SK-N-SH (cell line): ENCODE measurements around the gene STOML1. TPM values are rescaled to one million over a fixed set of nuclear protein-coding genes. Genes with fewer than 3 reads are reported as not detected.

ENCODE experiments used
- CHD2 ChIP-seq: fragments of 150-350 bp; IDR thresholded peaks from 2 replicates; pipeline ENCODE4 v1.6.1; 2018; ENCODE audit warnings: low read length; ENCODE audit not compliant: partially characterized antibody
- EP300 ChIP-seq, 2 experiments: IDR thresholded peaks; 2 replicates each; pipeline versions ENCODE4 v1.4.0 to v1.6.1; 2012; ENCODE audit warnings: borderline replicate concordance in 1 of 2, low read depth in 1 of 2, low read length in 1 of 2
- EZH2phosphoT487 ChIP-seq: fragments of 200-600 bp; sonication (generic); IDR thresholded peaks from 2 replicates; pipeline ENCODE4 v1.6.1; 2017; ENCODE audit warnings: low read depth, mixed run types, mild to moderate bottlenecking, antibody characterized with exemption, moderate library complexity, borderline replicate concordance
- FOXJ3 ChIP-seq: sonication (generic); formaldehyde crosslinking; IDR thresholded peaks from 2 replicates; pipeline ENCODE4 v1.5.1; 2020; ENCODE audit warnings: mild to moderate bottlenecking, missing genetic modification reagents
- FOXM1 ChIP-seq: IDR thresholded peaks from 2 replicates; pipeline ENCODE4 v1.4.0; 2012; ENCODE audit warnings: low read depth, mild to moderate bottlenecking
- GATA2 ChIP-seq: sonication (generic); formaldehyde crosslinking; IDR thresholded peaks from 2 replicates; pipeline ENCODE4 v1.5.0; 2020; ENCODE audit warnings: mild to moderate bottlenecking, missing genetic modification reagents
- JUND ChIP-seq: IDR thresholded peaks from 2 replicates; pipeline ENCODE4 v1.4.0; 2012
- MEF2A ChIP-seq: IDR thresholded peaks from 2 replicates; pipeline ENCODE4 v1.4.0; 2012; ENCODE audit warnings: low read depth, borderline replicate concordance
- MXI1 ChIP-seq: IDR thresholded peaks from 2 replicates; pipeline ENCODE4 v1.6.1; 2012; ENCODE audit warnings: mild to moderate bottlenecking, low read depth, low read length, improper control_type of control experiment
- NFIC ChIP-seq: IDR thresholded peaks from 2 replicates; pipeline ENCODE4 v1.4.0; 2012; ENCODE audit warnings: borderline replicate concordance
- NRF1 ChIP-seq: IDR thresholded peaks from 2 replicates; pipeline ENCODE4 v1.6.1; 2012; ENCODE audit warnings: low read depth, mild to moderate bottlenecking, low read length
- RAD21 ChIP-seq: IDR thresholded peaks from 2 replicates; pipeline ENCODE4 v1.6.1; 2012; ENCODE audit warnings: mild to moderate bottlenecking, low read length
- RXRA ChIP-seq: IDR thresholded peaks from 2 replicates; pipeline ENCODE4 v1.4.0; 2012; ENCODE audit warnings: low read depth, mild to moderate bottlenecking, borderline replicate concordance
- TEAD4 ChIP-seq: IDR thresholded peaks from 2 replicates; pipeline ENCODE4 v1.4.0; 2012; ENCODE audit warnings: mild to moderate bottlenecking, borderline replicate concordance; ENCODE audit not compliant: insufficient read depth
- polyA plus RNA-seq, 3 experiments: library from polyadenylated mRNA; depleted of rRNA; stranded (reverse); fragments of >200 nt; gene quantifications; 2 replicates each; pipeline ENCODE4 v1.2.3, GENCODE V29; 2012
- TF ChIP-seq, protein P1 (sequence below): IDR thresholded peaks from 2 replicates; pipeline ENCODE4 v1.4.0; 2012; ENCODE audit warnings: low read depth, borderline replicate concordance
- TF ChIP-seq, protein P2 (sequence below): IDR thresholded peaks from 2 replicates; pipeline ENCODE4 v1.4.0; 2012; ENCODE audit warnings: low read depth, borderline replicate concordance
- TF ChIP-seq, protein P3 (sequence below): IDR thresholded peaks from 2 replicates; pipeline ENCODE4; 2012

The STOML1 gene
- polyA plus RNA-seq, 1 of the 3 experiments (the other 2 are of a cell fraction): 20.4 TPM

- TF ChIP-seq, protein P1, sequence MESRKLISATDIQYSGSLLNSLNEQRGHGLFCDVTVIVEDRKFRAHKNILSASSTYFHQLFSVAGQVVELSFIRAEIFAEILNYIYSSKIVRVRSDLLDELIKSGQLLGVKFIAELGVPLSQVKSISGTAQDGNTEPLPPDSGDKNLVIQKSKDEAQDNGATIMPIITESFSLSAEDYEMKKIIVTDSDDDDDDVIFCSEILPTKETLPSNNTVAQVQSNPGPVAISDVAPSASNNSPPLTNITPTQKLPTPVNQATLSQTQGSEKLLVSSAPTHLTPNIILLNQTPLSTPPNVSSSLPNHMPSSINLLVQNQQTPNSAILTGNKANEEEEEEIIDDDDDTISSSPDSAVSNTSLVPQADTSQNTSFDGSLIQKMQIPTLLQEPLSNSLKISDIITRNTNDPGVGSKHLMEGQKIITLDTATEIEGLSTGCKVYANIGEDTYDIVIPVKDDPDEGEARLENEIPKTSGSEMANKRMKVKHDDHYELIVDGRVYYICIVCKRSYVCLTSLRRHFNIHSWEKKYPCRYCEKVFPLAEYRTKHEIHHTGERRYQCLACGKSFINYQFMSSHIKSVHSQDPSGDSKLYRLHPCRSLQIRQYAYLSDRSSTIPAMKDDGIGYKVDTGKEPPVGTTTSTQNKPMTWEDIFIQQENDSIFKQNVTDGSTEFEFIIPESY: 0 out of 2 replicates have a peak, but pooled peaks have one; percentile 35
- TF ChIP-seq MEF2A (no peak), RXRA (no peak; the same call in 1 of the 2 replicates), CHD2 (no peak), RAD21 (no peak), MXI1 (no peak), TEAD4 (peak; percentile 78; the same call in 1 of the 2 replicates), NFIC (peak; percentile 77), NRF1 (no peak), EP300 (IDR thresholded peaks at IDR 0.05; ENCODE audit: borderline replicate concordance in 1 of 2, low read depth in 1 of 2, low read length in 1 of 2) (peak in 1 of 2 experiments; percentile 86; a peak in 2 of 4 replicates), FOXJ3 (CRISPR knock-in tag) (no peak), EZH2phosphoT487 (no peak), FOXM1 (no peak), GATA2 (CRISPR knock-in tag) (no peak), JUND (peak; percentile 83)
- TF ChIP-seq, protein P2, sequence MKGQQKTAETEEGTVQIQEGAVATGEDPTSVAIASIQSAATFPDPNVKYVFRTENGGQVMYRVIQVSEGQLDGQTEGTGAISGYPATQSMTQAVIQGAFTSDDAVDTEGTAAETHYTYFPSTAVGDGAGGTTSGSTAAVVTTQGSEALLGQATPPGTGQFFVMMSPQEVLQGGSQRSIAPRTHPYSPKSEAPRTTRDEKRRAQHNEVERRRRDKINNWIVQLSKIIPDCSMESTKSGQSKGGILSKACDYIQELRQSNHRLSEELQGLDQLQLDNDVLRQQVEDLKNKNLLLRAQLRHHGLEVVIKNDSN: no peak
- TF ChIP-seq, protein P3, sequence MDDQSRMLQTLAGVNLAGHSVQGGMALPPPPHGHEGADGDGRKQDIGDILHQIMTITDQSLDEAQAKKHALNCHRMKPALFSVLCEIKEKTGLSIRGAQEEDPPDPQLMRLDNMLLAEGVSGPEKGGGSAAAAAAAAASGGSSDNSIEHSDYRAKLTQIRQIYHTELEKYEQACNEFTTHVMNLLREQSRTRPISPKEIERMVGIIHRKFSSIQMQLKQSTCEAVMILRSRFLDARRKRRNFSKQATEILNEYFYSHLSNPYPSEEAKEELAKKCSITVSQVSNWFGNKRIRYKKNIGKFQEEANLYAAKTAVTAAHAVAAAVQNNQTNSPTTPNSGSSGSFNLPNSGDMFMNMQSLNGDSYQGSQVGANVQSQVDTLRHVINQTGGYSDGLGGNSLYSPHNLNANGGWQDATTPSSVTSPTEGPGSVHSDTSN: no peak
These were observed 51.1 kb downstream of the STOML1 start (continued) for GRCh38 chr15:73941044-73941443.
